ELR (cell line): ENCODE measurements around the gene CDC26.
"Not testable (repeated sequence)": the region's sequence is repeated elsewhere in the genome, so short reads cannot be mapped to it uniquely, and the experiment has no call there.

ENCODE experiments used
- DNase-seq: peaks from one replicate; pipeline ENCODE4 v3.0.0-alpha.2; 2015; ENCODE audit warnings: low read depth

Gene CDC26

DNA sequence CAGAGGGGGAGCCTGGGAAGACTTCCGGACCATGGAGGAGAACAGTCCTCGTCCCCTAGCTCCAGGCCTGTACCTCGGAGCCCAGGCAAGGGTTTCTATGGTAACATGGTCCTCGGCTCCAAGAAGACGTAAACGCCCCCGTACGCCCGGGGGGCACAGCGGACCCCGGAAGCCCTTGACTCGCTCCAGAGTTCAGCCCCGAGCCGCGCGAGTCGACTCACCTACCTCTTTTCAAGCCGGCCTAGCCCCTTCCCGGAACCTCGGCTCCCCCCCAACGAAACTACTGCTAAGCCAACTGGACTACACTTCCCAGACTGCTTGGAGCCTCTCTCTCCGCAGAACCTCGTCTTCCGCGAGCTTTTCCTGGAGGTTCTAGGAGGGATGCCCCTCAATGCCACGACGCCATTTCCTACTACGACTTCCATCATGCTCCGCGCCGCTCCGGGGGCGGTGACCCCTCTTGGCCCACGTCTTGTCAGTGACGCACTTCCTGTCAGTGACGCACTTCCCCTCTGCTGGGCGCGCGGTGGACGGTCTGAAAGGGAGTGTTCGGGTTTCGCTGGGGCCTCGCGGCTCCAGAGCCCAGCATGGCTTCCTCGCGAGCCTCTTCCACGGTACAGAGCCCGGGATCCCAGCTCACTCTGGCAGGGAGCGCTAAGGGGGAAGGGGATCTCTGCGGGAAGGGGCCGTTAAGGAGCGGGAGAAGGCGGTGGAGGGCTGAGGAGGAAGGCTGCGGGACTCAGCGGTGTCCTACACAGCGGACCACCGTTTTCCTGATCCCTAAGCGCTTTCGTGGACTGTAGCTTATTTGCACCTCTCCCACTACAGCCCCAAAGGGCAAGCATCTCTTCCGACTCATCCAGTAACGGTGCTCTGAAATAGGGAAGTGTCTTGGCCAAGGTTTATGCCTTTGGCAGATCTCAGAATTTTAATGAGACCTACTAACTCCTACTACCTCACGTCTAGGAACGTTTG lies at the start of gene CDC26, which contains the start of gene PRPF4:
Gene CDC26 (minus strand): TSS at position 416 of the 975 bp plus-strand sequence. CDS start 3,065 bp downstream, outside the sequence.
Gene PRPF4 (plus strand): TSS at position 502 of the 975 bp plus-strand sequence. CDS start 86 bp downstream, at position 588.
- peak; percentile 99 for DNase-seq

DNA sequence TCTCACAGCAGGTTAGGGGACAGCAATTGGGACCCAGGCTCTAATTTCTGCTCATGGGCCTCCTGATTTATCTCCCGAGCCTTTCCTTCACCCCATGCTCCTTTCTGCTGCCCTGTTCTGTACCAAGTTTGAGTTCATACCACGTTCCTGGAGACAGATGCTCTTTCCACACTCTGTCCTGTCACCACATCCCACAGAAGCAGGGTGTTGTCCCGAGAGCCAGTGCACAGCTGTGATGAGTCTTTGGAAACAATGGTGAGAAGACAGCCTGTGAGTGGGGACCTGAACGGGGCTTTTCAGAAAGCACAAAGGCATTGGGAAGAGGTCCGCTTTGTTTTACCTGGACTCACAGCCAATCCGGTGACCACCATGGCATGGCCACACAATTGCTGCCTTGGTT lies 47.3 kb upstream of the CDC26 start:
- DNase-seq: no peak

DNA sequence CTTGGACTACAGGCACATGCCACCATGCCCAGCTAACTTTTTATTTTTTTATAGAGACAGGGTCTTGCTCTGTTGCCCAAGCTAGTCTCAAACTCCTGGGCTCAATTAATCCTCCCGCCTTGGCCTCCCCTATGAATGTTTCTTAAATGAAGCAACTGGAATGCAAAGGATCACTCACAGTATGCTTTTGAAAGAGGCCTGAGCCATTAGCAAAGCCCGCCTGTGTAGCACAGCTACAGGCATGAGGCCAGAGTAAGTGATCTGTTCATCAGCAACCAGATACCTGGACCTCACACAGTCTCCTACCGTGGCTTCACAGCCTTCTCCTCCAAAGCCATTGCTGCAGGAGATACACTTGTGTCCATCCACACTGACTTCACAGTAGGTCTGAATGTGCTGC lies 44.7 kb upstream of the CDC26 start:
- no peak for DNase-seq

DNA sequence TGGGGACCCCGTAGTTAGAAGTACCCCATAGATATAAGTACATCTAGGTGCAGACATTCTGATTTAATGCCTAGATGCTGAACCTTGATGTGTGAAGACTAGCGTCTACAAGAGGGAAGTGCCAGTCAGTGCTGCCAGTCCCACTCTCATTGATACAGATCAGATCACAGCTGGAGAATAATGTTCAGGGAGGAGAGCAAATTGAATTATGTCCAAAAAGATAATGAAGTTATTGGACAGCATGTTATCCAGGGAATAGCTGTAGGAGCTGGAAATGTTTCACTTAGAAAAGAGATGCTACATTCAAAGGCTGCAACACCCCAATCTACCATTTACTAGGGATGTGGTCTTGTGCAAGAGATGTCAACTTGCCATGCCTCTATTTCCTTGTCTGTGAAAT lies 43.7 kb upstream of the CDC26 start:
- DNase-seq: no peak

DNA sequence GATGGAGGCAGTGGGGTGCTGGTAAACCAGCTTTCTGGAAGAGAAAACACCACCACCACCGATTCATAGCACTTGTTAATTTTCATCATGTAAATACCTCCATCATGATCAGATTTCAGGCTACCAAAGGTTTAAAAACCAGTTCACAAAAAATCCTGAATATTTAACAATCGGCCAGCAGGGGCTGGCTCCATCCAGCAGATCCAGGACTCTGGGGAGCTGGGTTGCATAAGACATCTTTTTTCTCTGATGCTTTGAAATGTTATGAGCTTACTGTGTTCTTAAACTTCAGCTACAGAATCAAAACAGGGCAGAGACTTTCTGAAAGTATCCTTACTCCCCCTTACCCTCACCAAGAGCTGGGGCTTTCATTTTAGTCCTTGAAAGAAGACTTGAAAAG lies 42.4 kb upstream of the CDC26 start:
- no peak for DNase-seq

DNA sequence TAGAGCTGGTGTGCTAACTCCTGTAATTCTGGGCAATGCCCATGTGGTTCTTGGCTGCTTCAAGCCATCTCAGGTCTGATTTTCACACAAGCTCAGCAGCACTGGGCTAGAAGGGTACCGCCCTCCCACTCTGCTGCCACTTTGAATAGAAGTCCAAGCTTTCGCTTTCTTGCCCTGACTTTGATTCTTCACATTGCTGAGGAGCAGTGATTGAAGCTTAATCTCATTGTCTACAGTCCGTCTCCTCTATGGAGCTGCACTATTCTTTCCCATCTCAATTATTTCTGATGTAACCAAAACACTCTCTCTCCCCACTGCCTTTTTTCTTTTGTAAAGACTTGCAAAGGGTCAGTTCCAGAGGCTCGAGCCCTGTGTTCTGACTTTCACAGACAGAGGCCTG lies 40.7 kb upstream of the CDC26 start:
- DNase-seq: no peak

DNA sequence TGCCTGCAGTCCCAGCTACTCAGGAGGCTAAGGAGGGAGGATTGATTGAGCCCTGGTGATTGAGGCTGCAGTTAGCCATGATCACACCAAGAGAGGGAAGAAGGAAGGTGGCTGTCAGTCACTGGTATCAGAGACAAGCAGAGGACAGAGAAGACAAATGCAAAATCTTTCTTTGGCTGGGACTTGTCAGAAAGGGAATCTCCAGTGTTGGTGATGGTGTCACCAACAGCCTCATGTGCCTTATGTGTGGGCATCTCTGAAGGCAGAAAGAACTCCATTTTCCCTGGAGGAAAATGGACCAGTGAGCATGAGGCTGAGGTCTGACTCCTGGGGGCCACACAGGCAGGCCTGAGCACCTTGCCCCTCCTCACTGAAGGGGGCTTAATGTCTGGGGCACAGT lies 39.9 kb upstream of the CDC26 start:
- DNase-seq: no peak

DNA sequence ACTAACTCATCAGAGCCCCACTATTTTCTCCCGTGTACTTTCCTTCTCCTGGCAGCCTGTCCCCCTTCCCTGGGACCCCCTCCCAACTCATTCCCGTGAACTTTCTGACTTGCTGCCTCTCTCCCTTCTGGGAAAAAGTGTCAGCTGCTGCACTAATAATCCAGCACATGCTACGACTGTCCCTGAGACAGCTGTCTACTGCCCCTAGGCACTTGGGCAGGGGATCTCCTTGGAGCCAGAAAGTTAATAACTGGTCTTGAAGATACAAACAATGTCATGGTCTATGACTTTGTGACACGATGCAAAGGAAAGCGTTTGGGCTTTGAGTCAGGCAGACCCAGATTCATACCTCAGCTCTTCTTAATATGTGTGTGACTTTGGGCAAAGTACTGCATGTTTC lies 37.9 kb upstream of the CDC26 start:
- DNase-seq: no peak

DNA sequence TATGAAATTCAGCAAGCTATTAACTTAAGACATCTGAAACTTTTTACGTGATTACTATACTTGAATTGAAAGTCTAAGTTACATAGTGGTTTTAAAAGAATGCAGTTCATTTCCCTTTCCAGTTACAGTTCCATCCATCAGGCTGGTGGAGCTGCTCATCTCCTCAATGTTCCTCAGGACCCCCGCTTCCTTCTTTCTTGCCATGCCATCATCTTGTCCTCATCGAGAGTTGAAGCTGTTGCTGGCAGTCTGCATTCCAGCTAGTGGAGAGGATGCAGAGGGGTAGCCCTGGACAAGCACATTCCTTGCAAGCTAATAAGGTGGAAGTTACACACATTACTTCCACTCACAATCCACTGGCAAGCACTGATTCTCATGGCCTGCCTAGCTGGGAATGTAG lies 36.6 kb upstream of the CDC26 start:
- no peak for DNase-seq

DNA sequence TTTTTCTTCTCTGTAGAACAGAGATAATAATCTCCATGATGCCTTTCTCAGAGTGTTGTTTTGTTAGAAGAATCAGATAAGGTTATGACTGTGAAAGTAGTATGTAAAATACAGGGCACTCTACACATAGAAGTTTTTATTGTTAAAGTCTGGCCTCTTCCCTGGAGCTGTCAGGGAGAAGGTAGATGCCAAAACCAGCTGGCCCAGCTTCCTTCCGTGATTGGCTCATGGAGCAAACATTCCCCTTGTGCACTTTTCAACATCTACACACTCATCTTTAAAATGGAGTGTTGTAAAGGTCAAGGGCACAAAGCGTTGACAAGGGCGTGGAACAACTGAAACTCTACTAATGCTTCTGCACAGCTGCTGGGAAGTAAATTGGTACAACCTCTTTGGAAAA lies 35.2 kb upstream of the CDC26 start:
- DNase-seq: no peak

DNA sequence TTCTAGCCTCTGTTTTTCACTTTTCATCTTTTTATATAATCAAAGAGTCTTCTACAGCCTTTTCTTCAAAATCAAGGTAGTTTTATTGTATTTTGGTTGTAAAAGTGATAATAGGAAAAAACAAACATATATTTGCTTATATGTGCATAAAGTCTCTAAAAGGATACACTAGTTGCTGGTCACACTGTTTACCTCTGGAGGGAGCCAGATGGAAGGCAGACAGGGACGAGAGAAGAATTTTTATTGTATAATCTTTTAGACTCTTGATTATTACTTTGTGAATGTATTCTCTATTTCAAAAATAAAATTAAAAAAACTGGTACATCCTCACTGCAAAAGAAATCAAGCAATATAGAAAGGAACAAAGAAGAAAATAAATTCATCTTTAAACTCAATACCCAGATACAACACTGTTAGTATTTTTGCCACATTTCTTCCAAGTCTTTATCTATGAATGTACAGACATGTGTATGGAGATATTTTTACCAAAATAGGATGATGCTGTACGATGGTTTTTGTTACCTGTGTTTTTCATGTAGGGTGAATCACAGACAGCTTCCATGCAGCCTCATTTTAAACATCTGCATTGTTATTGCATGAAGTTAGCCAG lies 33.9 kb upstream of the CDC26 start:
- DNase-seq: peak; percentile 70

DNA sequence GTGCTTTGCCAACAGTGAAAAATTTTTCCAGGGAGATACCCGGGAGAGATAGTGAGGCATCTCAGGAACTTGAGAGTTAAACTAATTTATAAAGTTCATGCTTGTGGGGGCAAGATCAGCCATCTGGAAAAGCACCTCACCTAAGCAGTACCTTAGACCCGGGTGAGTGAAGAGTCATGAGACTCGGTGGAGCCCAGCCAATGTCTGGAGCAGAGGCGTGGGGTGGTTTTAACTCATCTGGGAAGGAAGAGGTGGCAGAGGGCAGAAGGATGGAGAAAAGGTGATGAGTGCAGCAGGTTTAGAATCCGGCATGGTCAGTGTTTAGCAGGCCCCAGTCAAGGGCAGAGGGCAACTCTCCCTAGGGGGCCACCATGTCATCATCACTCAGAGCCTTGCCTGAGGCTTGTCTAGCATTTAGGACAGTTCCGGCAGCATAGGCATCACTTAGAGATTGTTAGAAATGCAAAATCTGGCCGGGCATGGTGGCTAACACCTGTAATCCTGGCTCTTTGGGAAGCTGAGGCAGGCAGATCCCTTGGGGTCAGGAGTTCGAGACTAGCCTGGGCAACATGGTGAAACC lies 32.1 kb upstream of the CDC26 start:
- DNase-seq: no peak

DNA sequence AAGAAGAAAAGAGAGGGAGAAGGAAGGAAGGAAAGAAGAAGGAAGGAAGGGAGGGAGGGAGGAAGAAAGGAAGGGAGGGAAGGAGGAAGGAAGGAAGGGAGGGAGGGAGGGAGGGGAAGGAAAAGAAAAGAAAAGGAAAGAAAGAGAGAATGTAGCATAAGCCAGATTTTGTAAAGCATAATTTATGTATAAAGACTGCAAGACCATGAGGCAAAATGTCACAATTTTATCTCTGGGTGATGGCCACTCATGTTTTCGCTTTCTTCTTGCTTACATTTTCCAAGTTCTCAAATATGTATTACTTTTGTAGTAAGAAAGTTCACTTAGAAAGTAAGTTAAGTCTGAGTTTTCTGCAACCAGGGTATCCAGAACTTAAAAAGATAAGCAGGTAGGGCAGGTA lies 31.2 kb upstream of the CDC26 start:
- DNase-seq: no peak

DNA sequence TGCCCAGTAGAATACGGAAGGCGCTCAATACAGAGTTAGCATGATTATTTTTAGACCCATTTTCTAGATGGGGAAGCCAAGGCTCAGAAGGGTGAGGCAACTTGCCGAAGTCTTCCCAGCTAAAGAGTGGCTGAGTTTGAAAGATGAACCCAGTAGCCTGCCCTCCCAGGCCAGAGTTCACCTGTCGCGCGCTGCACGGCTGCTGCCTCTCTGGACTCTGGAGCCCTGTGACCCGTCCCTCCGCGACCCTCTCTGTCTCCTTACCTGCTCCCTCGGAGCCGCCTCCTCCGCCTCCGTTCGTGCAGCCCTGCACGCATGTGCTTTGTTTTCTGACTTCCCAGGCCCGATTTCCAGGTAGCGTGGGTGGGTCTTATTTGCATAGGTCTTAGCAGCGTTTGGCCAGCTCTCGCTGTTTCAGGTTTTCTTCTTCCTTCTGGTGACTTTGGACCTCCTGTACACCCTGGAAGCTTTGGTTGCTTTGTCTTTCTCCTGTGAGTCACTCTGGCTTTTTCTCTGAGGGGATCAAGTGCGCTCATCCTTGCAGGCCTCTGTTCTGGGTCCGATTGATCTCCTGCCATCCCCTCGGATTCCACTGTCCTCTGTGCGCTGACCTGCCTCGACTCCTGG lies 27.5 kb upstream of the CDC26 start, which contains the start of gene RNF183:
Gene RNF183 (minus strand): TSS at position 585 of the 627 bp plus-strand sequence. CDS start 5,192 bp downstream, outside the sequence.
- DNase-seq: no peak

DNA sequence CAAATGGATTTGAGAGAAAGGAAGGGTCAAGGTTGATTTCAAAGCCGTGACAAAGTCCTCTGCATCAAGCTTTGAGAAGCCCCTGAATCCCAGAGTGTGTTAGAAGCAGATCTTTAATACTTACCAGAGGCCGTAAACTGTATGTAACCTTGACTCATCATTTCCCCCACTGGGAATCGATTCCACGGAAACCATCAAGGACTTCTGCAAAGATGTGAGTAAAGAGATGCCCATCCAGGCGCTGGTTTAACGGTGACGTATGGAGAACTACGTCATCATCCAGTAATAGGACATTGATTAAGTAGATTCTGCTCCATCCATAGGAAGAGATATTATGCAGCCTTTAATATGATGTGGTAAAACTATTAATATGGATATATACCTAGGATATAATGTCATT lies 26.2 kb upstream of the CDC26 start:
- DNase-seq: no peak

DNA sequence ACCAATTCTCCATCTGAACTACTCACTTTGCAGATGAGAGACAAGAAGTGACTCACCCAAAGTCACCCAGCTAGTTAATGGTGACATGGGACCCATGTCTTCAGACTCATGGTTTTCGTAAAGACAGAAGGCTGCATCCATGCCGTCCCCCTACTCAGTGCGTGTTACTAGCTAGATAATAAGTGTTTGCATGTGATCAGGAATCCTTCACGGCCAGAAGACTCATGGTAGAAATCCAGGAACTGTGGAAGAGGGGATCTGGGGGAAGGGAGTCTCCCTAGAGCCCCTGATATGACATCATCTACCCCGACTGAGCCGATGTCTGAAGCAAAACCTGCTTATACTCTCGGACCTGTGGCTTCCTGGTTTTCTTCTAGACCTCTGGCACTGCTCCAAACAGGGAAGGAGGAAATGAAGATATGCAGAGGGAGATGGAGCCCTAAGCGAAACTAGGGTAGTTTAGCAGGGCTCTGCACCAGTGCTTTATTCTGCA lies 24.5 kb upstream of the CDC26 start:
- no peak for DNase-seq

DNA sequence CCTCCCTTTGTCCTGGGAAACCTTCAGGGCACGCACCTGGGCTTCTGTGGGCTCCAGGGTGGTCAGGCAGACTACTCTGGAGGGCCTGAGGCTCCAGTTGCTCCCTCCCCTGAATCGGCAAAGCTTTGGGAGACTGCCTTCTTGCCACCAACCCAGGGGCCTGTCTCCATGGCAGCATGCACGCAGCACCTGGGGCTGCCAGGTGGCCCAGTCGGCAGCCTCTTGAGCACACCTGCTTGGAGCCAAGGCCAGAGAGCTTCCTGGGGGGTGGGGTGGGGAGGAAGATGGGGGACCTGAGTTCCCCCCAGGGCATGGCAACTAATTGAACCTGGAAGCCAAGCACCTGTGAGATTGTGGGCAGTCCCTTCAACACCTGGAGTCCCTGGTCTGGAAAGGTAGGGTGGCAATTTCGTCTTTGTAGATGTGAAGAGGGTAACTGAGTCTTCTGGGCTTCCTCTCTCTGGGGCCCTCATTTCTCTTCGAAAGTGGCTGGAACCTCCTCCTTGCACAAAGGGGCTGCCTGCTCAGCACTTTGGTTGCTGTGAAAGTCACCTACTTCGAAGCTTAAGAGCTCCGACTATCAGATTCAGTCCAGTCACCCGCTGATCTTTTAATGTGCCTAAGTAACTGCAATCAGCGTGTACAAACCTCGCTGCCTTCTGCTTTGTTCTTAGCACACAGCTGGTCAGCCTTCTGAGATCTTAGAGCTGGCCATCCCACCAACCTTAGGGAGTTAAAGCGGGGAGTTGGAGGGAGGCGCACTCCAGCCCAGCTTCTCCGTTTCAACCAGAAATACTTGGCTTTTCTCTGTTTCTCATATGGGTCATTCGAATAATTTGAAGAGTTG lies 23.8 kb upstream of the CDC26 start:
- no peak for DNase-seq

DNA sequence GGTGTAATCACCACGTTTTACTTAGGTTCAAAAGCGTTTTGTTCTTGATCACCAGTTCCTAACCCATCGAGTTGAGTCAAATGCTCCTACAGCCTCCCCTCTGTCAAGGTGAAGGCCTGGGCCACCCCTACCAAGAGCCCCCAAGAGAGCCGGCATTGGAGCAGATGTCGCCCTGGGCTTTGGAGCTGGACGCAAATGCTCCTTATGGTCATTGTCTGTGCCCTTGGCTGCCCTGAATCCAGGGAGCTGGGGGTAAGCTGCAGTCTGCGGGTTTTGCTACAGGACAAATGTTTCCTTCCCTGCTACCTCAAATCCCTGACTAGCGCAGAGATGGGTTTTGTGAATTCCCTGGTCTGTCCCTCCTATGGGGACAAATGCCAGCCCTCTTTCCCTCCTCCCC lies 22.9 kb upstream of the CDC26 start:
- DNase-seq: no peak

DNA sequence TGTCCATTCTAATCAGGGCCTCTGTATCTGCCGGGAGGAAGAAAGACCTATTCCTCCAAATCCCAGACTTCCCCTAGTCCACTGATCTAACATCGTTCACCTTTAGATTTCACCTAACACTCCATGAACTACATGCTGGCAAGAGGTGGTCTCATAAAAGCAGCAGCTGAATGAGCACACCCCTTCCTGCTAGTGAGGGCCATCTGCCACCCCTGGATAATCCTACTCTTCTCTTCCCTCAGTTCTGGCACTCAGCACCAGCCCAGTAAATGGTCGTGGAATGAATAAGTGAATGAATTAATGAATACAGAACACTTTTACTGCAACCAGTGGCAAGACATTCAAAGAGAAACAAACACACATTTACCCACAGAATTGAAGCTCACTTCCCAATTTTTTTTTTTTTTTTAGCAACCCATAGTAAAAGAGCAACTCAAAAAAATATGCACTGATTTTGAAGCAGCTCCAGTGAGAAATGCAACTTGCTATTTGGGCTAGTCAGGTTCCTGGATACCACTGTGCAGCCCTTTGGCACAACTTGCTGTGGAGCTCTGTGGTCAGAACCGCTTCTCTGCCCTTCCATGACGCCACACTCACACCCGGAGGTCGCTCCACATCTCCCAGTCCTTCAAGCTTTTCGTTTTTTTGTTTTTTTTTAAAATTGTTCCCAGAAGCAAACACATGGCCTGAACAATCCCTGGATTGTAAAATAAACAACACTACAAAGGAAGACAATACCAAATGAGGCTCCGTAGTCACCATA lies 21.6 kb upstream of the CDC26 start:
- no peak for DNase-seq

DNA sequence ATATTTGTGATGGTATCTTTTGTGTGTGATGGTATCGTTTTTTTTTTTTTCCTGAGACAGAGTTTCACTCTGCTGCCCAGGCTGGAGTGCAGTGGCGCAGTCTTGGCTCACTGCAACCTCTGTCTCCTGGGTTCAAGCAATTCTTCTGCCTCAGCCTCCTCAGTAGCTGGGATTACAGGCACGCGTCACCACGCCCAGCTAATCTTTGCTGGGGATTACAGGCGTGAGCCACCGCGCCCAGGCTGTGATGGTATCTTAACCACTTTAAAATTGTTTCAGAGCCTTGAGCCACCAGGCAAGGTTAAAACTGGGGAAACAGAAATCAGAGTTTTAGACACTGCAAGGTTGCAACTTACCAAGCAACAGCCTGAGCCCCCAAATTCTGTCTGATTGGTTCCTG lies 20.9 kb upstream of the CDC26 start:
- DNase-seq: not testable (repeated sequence)
